NCI-H2227 treated with DMSO at 0.1 percent for 48 hours (cell line): ENCODE data around the gene PRKCH.

Experiments used
- DNase-seq: peaks from one replicate; lab custom pipeline; 2025; lab: John Stamatoyannopoulos, UW

PRKCH gene

DNA sequence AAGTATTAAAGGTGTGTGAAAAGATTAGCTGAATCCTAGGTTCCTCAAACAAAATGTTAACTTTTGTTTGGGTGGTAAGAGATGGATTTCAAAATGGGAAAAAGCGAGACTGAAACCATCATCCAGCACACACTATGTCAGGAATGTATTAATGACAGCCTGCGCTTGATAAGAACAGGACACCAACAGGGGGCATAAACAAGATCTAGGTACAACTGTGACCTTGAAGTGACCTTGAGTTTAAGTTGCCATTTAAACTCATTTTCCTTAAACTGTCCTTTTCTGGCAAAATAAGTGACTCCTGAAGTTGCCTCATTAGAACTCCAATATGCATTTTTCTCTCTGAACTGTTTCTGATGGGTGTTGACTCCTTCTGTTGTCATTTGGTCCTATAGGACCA, 17.1 kb downstream of the PRKCH start:
- no peak for DNase-seq

GRCh38 chr14:61341275-61342206, 20.2 kb downstream of the PRKCH start:
- no peak for DNase-seq

- no peak for DNase-seq
Observed at GRCh38 chr14:61342486-61342885, 21.1 kb downstream of the PRKCH start.

GRCh38 chr14:61342932-61343331, 21.6 kb downstream of the PRKCH start:
- DNase-seq, result no peak

- DNase-seq, result no peak
Observed at GRCh38 chr14:61343471-61343870, 22.1 kb downstream of the PRKCH start.

DNA sequence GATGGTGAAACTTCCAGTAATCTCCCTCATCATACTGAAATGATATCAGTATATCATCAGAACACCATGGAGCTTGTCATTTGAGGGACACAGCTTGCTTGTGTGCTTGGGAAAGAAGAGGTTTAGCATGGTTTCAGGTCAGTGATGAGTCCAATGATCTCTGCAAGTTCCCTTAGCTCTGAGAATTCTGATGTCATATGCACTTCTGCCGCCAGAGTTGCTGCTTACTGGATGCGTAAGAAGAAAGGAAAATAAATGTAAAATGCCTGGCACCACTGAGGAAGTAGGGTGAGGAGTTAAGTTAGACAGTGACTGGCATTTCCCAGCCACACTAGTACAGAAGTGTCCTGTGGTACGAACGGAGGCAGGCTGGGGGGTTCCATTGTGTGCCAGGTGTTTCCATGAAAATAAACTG, 22.6 kb downstream of the PRKCH start:
- no peak for DNase-seq

DNA sequence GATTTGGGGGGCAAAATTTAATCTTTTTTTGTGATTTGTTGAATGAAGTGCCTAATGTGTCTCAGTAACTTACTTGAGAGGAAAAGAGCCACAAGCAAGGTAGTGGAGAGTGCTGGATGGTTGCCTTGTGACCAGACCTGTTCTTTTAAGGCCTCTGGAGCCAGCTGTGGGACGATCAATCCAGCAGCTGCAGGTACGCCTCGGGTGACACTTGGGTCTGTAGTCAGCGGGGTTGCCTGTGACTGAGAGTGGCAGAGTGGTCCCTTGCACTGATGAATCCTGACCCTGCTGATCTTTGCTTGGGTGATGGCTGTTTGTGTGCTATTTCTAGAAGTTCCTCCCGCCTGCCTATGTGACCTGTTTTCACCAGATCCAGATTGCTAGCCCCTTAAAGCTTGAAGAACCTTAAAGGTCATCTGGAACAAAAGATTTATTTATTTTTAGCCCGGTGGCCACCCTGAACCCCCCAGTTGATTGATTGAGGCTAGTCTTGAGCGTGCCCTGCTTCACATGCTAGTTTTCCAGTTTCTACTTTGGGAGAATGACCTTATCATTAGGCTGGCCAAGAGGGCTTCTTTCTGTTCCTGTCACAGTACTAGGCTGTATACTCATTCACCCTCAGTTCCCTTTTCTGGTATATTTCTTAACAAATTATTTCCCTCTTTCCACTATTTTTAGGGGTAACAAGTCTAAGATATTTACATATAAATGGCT, 23.2 kb downstream of the PRKCH start:
- DNase-seq, result no peak

DNA sequence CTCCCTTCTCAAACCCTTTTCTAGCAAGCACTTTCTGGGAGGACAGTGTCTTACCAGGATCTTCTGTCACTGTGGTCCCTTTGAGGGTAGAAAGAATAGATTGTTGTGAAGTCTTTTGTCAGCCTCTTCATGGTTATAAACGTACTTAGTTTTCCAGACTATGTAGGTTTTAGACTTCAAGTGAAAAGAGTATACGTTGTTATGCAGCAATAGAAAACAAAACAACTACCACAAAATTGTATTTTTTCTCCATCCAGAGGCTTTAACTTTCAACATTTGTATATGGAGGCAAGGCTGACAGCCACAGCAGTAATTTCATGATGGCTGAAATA, 23.7 kb downstream of the PRKCH start:
- no peak for DNase-seq

DNA sequence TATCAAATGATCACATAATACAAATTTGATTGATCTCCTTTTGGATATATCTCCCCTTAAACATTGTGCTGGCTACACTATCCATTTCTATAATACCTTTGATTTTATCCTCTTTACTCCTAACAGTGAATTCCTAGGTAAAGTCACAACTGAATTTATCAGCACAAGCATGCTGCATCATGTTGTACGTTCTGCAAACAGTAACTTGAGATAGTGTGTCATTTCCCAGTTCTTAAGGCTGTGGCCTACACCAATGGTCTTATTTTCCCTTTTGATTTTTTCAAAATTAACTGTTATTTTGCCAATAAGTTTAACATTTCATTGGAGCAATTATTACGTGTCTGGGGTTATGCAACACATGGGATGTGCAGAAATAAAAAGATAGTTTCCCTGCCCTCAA, 24.8 kb downstream of the PRKCH start:
- DNase-seq, result no peak

DNA sequence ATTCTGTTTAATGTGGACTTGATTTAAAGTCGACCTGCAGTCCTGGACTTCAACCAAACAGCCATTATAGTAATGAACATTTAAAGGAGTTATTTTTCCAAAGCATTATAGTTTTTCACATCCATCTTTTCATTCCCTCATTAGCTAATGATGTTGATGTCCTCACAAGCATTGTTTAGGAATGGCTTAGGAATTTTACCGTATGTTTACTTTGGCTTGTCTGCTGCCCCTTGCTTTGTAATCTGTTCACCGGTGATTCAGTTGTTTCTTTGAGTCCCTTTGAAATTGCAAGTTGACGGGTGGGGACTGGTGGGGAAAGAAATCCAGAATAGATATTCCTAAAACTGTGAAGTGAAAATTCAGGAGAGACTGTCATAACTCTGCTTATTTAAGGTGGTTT, 25.4 kb downstream of the PRKCH start:
- no peak for DNase-seq

GRCh38 chr14:61347826-61348443, 26.6 kb downstream of the PRKCH start:
- no peak for DNase-seq

GRCh38 chr14:61350427-61351270, 29.3 kb downstream of the PRKCH start:
- DNase-seq, result no peak

- DNase-seq, result no peak
Observed at GRCh38 chr14:61351477-61351876, 30.1 kb downstream of the PRKCH start.

- no peak for DNase-seq
Observed at GRCh38 chr14:61355892-61356325, 34.5 kb downstream of the PRKCH start.

DNA sequence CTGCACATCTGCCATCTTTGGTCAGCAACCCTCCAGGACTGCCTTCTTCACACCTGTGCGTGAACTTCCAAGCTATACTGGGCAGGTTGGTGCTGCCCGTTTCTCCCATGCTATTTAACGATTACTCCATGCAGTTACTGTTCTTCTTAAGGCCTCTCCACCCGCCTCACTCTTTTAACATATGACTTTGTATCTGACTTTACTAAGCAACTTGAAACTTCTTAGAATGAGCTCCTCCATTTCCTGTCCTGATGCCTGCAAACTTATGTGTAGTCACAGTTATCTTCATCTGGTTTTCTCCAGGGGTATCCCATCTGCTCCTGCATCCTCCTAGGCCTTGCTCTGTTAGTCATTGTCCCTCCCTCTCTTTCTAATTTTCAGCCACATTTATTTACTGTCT, 35.7 kb downstream of the PRKCH start:
- no peak for DNase-seq

- no peak for DNase-seq
Observed at GRCh38 chr14:61358554-61359226, 37.3 kb downstream of the PRKCH start.

DNA sequence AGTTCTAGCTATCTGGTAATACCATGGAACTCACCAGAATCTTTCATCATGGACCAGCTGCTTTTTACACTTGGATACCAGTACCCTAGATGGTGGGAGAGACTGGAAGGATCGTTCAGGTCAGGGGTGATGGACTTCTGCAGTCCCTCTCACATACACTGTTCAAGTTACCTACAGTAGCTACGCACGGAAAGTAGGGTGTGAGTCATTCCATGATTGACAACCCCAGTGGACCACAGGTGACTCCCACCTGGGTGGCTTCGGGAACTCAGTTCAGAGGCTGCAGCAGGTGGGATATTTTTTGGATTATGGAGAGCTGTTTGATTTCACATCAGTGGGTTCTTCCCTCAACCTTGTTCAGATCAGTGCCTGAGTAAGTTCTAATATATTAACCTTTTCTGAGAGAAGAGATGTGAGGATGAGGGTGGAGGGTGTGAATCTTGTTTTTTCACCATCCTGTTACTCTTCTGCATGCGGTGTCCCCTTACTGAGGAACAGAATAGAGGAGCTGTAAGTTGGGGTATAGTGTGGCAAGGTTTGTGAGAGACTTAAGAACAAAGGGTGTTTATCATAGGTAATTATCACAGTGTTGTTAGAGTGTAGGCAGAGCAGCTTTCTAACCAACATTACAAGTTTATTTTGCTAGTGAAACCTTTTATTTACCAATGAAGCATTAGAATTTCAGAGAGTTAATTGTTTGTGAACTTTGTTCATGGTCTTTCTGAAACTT, 39.6 kb downstream of the PRKCH start:
- DNase-seq, result no peak

- DNase-seq, result no peak
Observed at GRCh38 chr14:61362072-61362750, 40.8 kb downstream of the PRKCH start.

DNA sequence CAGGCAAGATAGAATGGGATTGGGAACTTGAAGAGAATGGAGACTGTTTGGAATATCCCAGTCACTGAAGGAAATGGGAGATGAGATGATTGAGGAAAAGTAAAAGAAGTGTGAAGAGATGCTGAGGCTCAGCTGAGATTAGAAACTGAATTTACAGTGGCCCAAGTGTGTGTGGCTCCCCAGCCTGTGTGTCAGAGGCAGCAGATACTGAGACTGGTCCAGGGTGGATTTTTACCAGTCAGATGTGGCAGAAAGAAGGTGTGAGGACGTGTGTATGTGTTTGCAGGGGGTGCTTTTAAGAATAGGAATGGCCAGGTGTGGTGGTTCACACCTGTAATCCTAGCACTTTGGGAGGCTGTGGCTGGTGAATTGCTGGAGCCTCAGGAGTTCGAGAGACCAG, 42.9 kb downstream of the PRKCH start:
- no peak for DNase-seq

DNA sequence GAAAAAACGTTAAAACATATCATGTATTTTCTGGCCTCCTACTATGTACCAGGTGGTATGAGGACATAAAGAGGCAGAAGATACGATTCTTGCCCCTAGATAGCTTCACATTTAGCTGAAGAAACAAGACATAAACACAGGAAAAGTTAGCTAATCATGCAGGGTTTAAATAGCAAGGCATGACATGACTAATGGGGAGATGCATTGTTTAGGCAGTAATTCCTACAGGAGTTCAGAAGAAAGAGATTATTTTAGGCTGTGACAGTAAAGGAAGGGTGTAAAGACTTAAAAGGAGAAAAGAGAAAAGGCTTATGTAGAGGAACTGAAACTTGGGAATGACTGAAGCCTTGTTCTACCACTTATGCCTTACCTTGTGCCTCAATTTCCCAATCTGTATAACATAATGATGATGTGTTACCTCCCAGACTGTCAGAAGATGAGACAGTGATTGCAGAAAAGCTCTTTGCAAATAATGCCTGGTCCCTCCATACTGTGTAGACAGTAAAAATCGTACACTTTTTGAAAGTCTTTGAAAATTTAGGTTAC, 44.4 kb downstream of the PRKCH start:
- DNase-seq, result no peak
